Bronchial epithelial cell (primary cell): ENCODE data around the gene GPR152. TPM values are rescaled to one million over a fixed set of nuclear protein-coding genes. Genes with fewer than 3 reads are reported as not detected.

Source experiments
- DNase-seq: peaks from one replicate; pipeline ENCODE4 v3.0.0-alpha.2; 2010; ENCODE audit warnings: low read depth
- FAIRE-seq: peaks from 2 replicates; lab custom pipeline; 2011; peaks lifted over from hg19 to GRCh38; lab: Jason Lieb, UNC
- H3K27me3 ChIP-seq: 2 replicates; pipeline ENCODE4 v1.5.1; 2011; ENCODE audit warnings: low read length; ENCODE audit not compliant: control insufficient read depth, insufficient read depth
- H3K36me3 ChIP-seq: 2 replicates; pipeline ENCODE4 v1.5.1; 2011; ENCODE audit warnings: low read length; ENCODE audit not compliant: control insufficient read depth, insufficient read depth
- H3K4me3 ChIP-seq: 2 replicates; pipeline ENCODE4 v1.5.1; 2011; ENCODE audit warnings: mild to moderate bottlenecking, low read depth, low read length, control low read depth
- total RNA-seq: library from RNA; depleted of rRNA; stranded (reverse); fragments of >200 nt; gene quantifications from 2 replicates; pipeline ENCODE4 v1.2.1, GENCODE V29; 2014
- TF ChIP-seq, protein P1 (sequence below): IDR thresholded peaks from 2 replicates; pipeline ENCODE4 v1.5.1; 2011; ENCODE audit warnings: mild to moderate bottlenecking, moderate library complexity, low read length, control low read depth, inconsistent platforms; ENCODE audit not compliant: insufficient read depth, severe bottlenecking

Gene GPR152
- total RNA-seq, 1 donor from 2014 or later, result not detected

DNA sequence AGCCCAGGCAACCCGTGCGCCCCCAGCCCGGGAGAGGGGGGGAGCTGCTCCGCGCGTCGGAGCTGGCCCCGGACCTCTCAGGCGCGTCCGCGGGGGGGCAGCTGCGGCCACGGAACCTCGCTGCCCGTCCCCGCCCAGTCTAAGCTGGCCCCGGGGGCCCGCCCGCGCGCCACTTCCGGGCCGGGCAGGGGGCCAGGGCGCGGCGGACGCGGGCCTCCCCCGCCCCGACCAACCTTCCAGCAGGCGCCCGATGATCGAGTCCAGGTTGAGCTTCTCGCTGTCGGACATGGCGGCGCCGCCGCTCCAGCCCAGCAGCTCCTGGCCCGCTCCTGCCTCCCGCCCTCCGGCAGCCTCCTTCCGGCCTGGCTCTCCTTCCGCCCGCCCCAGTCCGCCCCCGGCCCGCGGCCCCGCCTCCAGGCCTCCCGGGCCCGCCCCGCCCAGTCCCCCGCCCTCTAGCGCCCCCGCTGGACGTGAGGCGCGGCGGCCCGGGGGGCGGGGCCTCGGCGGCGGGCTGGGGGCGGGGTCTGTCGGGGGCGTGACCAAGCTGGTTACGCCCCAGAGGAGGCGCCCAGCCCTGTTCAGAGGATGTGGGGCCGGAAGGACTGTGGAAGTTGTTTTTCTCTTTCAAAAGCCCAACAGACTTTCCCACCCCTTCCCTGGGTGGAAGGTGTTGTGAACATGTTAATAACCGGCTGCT is 50.9 kb downstream of the GPR152 start, which contains the start of gene PPP1CA:
Gene PPP1CA (minus strand): TSS at position 364 of the 697 bp plus-strand sequence. CDS start 76 bp downstream, at position 288.
- DNase-seq (peak; percentile 53), FAIRE-seq (no peak)
- Histone ChIP-seq H3K27me3 (no peaks in the 10 kb centered on the region), H3K4me3 (peak within 1 kb of the TSS; percentile 94), H3K36me3 (peaks cover 22% of the 10 kb centered on the region)
- TF ChIP-seq, protein P1, sequence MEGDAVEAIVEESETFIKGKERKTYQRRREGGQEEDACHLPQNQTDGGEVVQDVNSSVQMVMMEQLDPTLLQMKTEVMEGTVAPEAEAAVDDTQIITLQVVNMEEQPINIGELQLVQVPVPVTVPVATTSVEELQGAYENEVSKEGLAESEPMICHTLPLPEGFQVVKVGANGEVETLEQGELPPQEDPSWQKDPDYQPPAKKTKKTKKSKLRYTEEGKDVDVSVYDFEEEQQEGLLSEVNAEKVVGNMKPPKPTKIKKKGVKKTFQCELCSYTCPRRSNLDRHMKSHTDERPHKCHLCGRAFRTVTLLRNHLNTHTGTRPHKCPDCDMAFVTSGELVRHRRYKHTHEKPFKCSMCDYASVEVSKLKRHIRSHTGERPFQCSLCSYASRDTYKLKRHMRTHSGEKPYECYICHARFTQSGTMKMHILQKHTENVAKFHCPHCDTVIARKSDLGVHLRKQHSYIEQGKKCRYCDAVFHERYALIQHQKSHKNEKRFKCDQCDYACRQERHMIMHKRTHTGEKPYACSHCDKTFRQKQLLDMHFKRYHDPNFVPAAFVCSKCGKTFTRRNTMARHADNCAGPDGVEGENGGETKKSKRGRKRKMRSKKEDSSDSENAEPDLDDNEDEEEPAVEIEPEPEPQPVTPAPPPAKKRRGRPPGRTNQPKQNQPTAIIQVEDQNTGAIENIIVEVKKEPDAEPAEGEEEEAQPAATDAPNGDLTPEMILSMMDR, result peak; percentile 45

Other genes starting within 250 kb of the GPR152 start
- 55.0 and 77.4 TPM in 2 replicates for gene GRK2, start 186.3 kb downstream of the GPR152 start, total RNA-seq
- gene ANKRD13D, start 163.4 kb downstream of the GPR152 start, total RNA-seq, result 22.4 and 42.8 TPM in 2 replicates
- 32.0 and 35.0 TPM in 2 replicates for gene SSH3, start 149.2 kb downstream of the GPR152 start, total RNA-seq
- gene POLD4, start 99.2 kb downstream of the GPR152 start, total RNA-seq, result 45.8 and 83.1 TPM in 2 replicates
- gene CLCF1, start 79.1 kb downstream of the GPR152 start, total RNA-seq, result 1.8 and 2.3 TPM in 2 replicates
- 8.7 and 10.8 TPM in 2 replicates for gene RAD9A, start 60.7 kb downstream of the GPR152 start, total RNA-seq
- 209 and 225 TPM in 2 replicates for gene PPP1CA, start 50.9 kb downstream of the GPR152 start, total RNA-seq
- gene TBC1D10C, start 48.6 kb downstream of the GPR152 start, total RNA-seq, result not detected in 2 replicates
- under 0.01 TPM in 1 of 2 replicates, not detected in the other for gene CARNS1, start 37.1 kb downstream of the GPR152 start, total RNA-seq
- 62.9 and 98.6 TPM in 2 replicates for gene RPS6KB2, start 24.2 kb downstream of the GPR152 start, total RNA-seq
- 0.26 and 0.51 TPM in 2 replicates for gene PTPRCAP, start 15.0 kb downstream of the GPR152 start, total RNA-seq
- 105 and 133 TPM in 2 replicates for gene CORO1B, start 9.3 kb downstream of the GPR152 start, total RNA-seq
- gene CABP4, start 2.6 kb upstream of the GPR152 start, total RNA-seq, result not detected in 2 replicates
- 38.2 and 48.9 TPM in 2 replicates for gene TMEM134, start 16.5 kb upstream of the GPR152 start, total RNA-seq
- gene AIP, start 30.3 kb upstream of the GPR152 start, total RNA-seq, result 51.6 and 85.3 TPM in 2 replicates
- 17.4 and 23.7 TPM in 2 replicates for gene PITPNM1, start 52.6 kb upstream of the GPR152 start, total RNA-seq
- 19.0 and 21.6 TPM in 2 replicates for gene CDK2AP2, start 55.4 kb upstream of the GPR152 start, total RNA-seq
- not detected in 2 replicates for gene CABP2, start 70.7 kb upstream of the GPR152 start, total RNA-seq
- gene GSTP1, start 131.1 kb upstream of the GPR152 start, total RNA-seq, result 1,931 and 3,840 TPM in 2 replicates
- gene NDUFV1, start 154.2 kb upstream of the GPR152 start, total RNA-seq, result 242 and 252 TPM in 2 replicates
- gene NUDT8, start 177.2 kb upstream of the GPR152 start, total RNA-seq, result 14.2 and 22.3 TPM in 2 replicates
- not detected in 2 replicates for gene TBX10, start 187.0 kb upstream of the GPR152 start, total RNA-seq
- not detected in 2 replicates for gene ACY3, start 198.0 kb upstream of the GPR152 start, total RNA-seq
- gene ALDH3B2, start 221.9 kb upstream of the GPR152 start, total RNA-seq, result 17.9 and 73.4 TPM in 2 replicates